Keratinocyte (primary cell): Measurements from ENCODE around the gene EGFL7.

Experiments
- CTCF ChIP-seq, 3 experiments: IDR thresholded peaks in 1 of 3; conservative IDR thresholded peaks in 1 of 3; optimal IDR thresholded peaks in 1 of 3; 2 replicates in 2 of 3; 3 replicates in 1 of 3; pipeline versions ENCODE3 to v1.5.1; 2011; ENCODE audit warnings: low read length in 3 of 3, mild to moderate bottlenecking in 3 of 3, moderate library complexity in 2 of 3, control low read depth in 1 of 3, inconsistent platforms in 1 of 3; ENCODE audit not compliant: insufficient read depth in 2 of 3; ENCODE audit errors: extremely low read depth in 1 of 3
- EZH2 ChIP-seq: IDR thresholded peaks from one replicate; pipeline ENCODE4 v1.6.1; 2012; ENCODE audit warnings: inconsistent platforms, mild to moderate bottlenecking, low read length, moderate library complexity

- no peak for TF ChIP-seq CTCF (optimal IDR thresholded peaks at IDR 0.05 in 1 of 3, IDR thresholded peaks at IDR 0.05 in 1 of 3, conservative IDR thresholded peaks at IDR 0.05 in 1 of 3; ENCODE audit: extremely low read depth in 1 of 3, insufficient read depth in 2 of 3, low read length in 3 of 3)
- no peak for TF ChIP-seq EZH2
Observed at GRCh38 chr9:136709454-136710109, 46.9 kb downstream of the EGFL7 start.
